Measurements from ENCODE around the gene HGFAC.
"Not testable (repeated sequence)": the region's sequence is repeated elsewhere in the genome, so short reads cannot be mapped to it uniquely, and the experiment has no call there.

The HGFAC gene

GRCh38 chr4:3449574-3450534 lies 8.1 kb downstream of the HGFAC start:
- H3K36me3 ChIP-seq = no peaks in the 10 kb centered on the region
- H3K27me3 ChIP-seq = no peaks in the 10 kb centered on the region
- H3K4me1 ChIP-seq = no peaks in the 10 kb centered on the region
- DNase-seq = no peak
- H3K4me3 ChIP-seq (ENCODE audit: low read depth, low read length) = no peak overlapping the region
- H3K9me3 ChIP-seq = no peaks in the 10 kb centered on the region
- no peak for TF ChIP-seq CTCF (IDR thresholded peaks at IDR 0.05; ENCODE audit: low read depth, low read length)

DNA sequence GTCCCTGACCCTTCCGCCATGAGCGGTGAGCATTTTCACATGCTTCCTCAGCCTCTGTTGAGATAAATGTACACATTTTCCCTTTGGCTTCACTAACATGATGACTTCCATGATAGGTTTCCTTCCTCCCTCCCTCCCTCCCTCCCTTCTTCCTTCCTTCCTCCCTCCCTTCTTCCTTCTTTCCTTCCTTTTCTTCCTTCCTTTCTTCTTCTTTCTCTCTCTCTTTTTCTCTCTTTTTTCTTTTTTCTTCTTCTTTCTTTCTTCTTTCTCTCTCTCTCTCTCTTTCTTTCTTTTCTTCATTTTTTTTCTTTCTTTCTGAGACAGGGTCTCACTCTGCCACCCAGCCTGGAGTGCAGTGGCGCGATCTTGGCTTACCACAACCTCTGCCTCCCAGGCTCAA lies 8.9 kb downstream of the HGFAC start:
- DNase-seq = no peak
- Histone ChIP-seq H3K9me3 (no peaks in the 10 kb centered on the region; the same call in 1 of the 2 replicates), H3K4me3 (ENCODE audit: low read depth, low read length) (no peak overlapping the region), H3K4me1 (no peaks in the 10 kb centered on the region), H3K36me3 (no peaks in the 10 kb centered on the region), H3K27me3 (no peaks in the 10 kb centered on the region)
- no peak for TF ChIP-seq CTCF (IDR thresholded peaks at IDR 0.05; ENCODE audit: low read depth, low read length)

GRCh38 chr4:3451956-3452355 lies 10.2 kb downstream of the HGFAC start:
- Histone ChIP-seq H3K9me3 (no peaks in the 10 kb centered on the region; the same call in 1 of the 2 replicates), H3K27me3 (no peaks in the 10 kb centered on the region), H3K4me3 (ENCODE audit: low read depth, low read length) (no peak overlapping the region), H3K4me1 (no peaks in the 10 kb centered on the region), H3K36me3 (no peaks in the 10 kb centered on the region)
- no peak for DNase-seq
- TF ChIP-seq CTCF (IDR thresholded peaks at IDR 0.05; ENCODE audit: low read depth, low read length) = no peak

DNA sequence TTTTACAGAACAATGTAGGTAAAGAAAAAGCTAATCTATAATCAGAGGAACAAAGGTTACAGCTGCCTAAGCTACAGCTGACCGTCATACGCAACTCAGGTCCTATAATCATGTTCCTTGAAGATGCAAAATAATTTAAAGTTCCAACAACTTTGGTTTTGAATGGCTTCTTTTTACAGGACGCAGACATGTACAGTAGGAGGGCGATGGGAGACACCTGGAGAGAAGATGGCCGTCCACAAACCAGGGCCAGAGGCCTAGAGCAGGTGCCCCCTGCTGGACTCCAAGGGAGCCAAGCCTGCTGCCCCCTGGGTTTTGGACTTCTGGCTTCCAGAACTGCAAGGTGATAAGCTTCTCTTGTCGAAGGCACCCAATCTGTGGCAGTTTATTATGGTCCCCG lies 10.6 kb downstream of the HGFAC start:
- no peaks in the 10 kb centered on the region for H3K4me1 ChIP-seq
- no peak for DNase-seq
- no peaks in the 10 kb centered on the region for H3K36me3 ChIP-seq
- no peaks in the 10 kb centered on the region for H3K27me3 ChIP-seq
- no peaks in the 10 kb centered on the region; the same call in 1 of the 2 replicates for H3K9me3 ChIP-seq
- no peak overlapping the region for H3K4me3 ChIP-seq (ENCODE audit: low read depth, low read length)
- peak; percentile 65 for TF ChIP-seq CTCF (IDR thresholded peaks at IDR 0.05; ENCODE audit: low read depth, low read length)

GRCh38 chr4:3455596-3455995 lies 13.8 kb downstream of the HGFAC start:
- H3K27me3 ChIP-seq; H3K36me3 ChIP-seq; H3K9me3 ChIP-seq; H3K4me3 ChIP-seq (ENCODE audit: low read depth, low read length); H3K4me1 ChIP-seq; DNase-seq: not testable (repeated sequence)

- TF ChIP-seq CTCF (IDR thresholded peaks at IDR 0.05; ENCODE audit: low read depth, low read length) = no peak
- H3K9me3 ChIP-seq = no peaks in the 10 kb centered on the region; the same call in 1 of the 2 replicates
- no peaks in the 10 kb centered on the region for H3K27me3 ChIP-seq
- H3K4me1 ChIP-seq = peaks cover 5% of the 10 kb centered on the region
- H3K4me3 ChIP-seq (ENCODE audit: low read depth, low read length) = no peak overlapping the region
- no peaks in the 10 kb centered on the region for H3K36me3 ChIP-seq
- no peak for DNase-seq
Measured at GRCh38 chr4:3458371-3458770, 16.6 kb downstream of the HGFAC start.

DNA sequence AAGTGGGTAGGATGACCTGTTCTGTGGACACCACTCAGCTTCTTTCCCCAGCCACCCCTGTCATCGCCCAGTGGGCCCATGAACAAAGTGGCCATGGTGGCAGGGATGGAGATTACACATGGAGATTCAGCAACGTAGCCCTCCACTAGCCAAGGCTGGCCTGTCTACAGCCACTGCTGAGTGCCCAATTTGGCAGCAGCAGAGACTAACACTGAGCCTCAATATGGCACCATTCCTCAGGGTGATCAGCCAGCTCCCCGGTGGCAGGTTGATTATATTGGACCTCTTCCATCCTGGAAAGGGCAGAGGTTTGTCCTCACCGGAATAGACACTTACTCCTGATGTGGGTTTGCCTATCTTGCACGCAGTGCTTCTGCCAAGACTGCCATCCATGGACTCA lies 17.4 kb downstream of the HGFAC start:
- not testable (repeated sequence) for H3K4me1 ChIP-seq; H3K36me3 ChIP-seq; H3K4me3 ChIP-seq (ENCODE audit: low read depth, low read length); H3K27me3 ChIP-seq; DNase-seq; H3K9me3 ChIP-seq

Data from BE2C (cell line).